Transverse colon (tissue), 4 donors: ENCODE data around the gene SRM. TPM values are rescaled to one million over a fixed set of nuclear protein-coding genes. Genes with fewer than 3 reads are reported as not detected.

Source experiments
- DNase-seq: peaks from one replicate; pipeline ENCODE4 v3.0.0-alpha.2; 2019
- H3K27ac ChIP-seq, 4 donors: fragments of 200-600 bp; sonication (generic); 2 replicates each; pipeline ENCODE4 v1.5.1; 2016 to 2018; ENCODE audit warnings: inconsistent platforms in 4 of 4
- H3K27me3 ChIP-seq: fragments of 200-600 bp; sonication (generic); 2 replicates; pipeline ENCODE4 v1.5.1; 2017; ENCODE audit warnings: inconsistent platforms
- H3K36me3 ChIP-seq, 4 donors: fragments of 200-600 bp; sonication (generic); 2 replicates each; pipeline ENCODE4 v1.5.1; 2017 to 2019; ENCODE audit warnings: inconsistent platforms in 4 of 4
- H3K4me1 ChIP-seq, 4 donors: fragments of 200-600 bp; sonication (generic); 2 replicates each; pipeline ENCODE4 v1.5.1; 2017 to 2020; ENCODE audit warnings: inconsistent platforms in 4 of 4
- H3K4me3 ChIP-seq, 4 donors: fragments of 200-600 bp; sonication (generic); 1 replicate in 1 of 4; 2 replicates in 3 of 4; pipeline versions ENCODE4 v1.5.1 to v1.6.1; 2017 to 2019; ENCODE audit warnings: inconsistent platforms in 4 of 4
- H3K9me3 ChIP-seq, 2 donors: fragments of 200-600 bp; sonication (generic); 2 replicates each; pipeline ENCODE4 v1.5.1; 2017 to 2019; ENCODE audit warnings: inconsistent platforms in 2 of 2
- CTCF ChIP-seq, 5 experiments: fragments of 200-600 bp in 3 of 5; fragments of 450-650 bp in 2 of 5; sonication (generic) in 3 of 5; IDR thresholded peaks; 1 replicate in 2 of 5; 2 replicates in 3 of 5; pipeline ENCODE4 v1.5.1; 2016 to 2017; ENCODE audit warnings: antibody characterized with exemption in 5 of 5, inconsistent platforms in 3 of 5, mild to moderate bottlenecking in 2 of 5, moderate library complexity in 1 of 5
- EP300 ChIP-seq: sonication (generic); formaldehyde crosslinking; IDR thresholded peaks from one replicate; pipeline ENCODE4 v1.6.1; 2017; ENCODE audit warnings: antibody characterized with exemption, low read depth
- POLR2A ChIP-seq: fragments of 450-650 bp; IDR thresholded peaks from one replicate; pipeline ENCODE4 v1.6.1; 2016; ENCODE audit warnings: antibody characterized with exemption, mild to moderate bottlenecking, moderate library complexity
- POLR2AphosphoS5 ChIP-seq, 3 donors: sonication (generic); formaldehyde crosslinking; IDR thresholded peaks; one replicate each; pipeline ENCODE4 v1.6.1; 2016; ENCODE audit warnings: antibody characterized with exemption in 3 of 3
- WGBS, 2 donors: methylation state at CpG; one replicate each; pipeline ENCODE4 v1.1.5; 2018; ENCODE audit warnings: low coverage in 1 of 2; 5-methylcytosine and 5-hydroxymethylcytosine counted together
- in situ Hi-C, 4 donors: fragments of 200-750 bp; cut with MboI; loops; one replicate each; pipeline versions ENCODE4 v1.15.0 to v1.15.1; 2017; ENCODE audit warnings: low sequenced_read_pairs in 3 of 4, low pct_ligation_motif_present in 1 of 4, low pct_unique_long_range_greater_than_20kb in 1 of 4
- intact Hi-C: fragments of 100-400 bp; cut with DNase I; formaldehyde crosslinking; loops from one replicate; pipeline ENCODE4 v1.15.1; 2023; ENCODE audit warnings: low total_unique reads
- total RNA-seq, 4 donors: library from RNA; depleted of rRNA; stranded (reverse); fragments of >200 nt; gene quantifications; one replicate each; pipeline ENCODE4 v1.1.0, GENCODE V29; 2016

The SRM gene
- total RNA-seq, 4 donors from 2014 or later = 13.0 to 25.1 (median 20.3) TPM

GRCh38 chr1:11072216-11072917, 12.5 kb upstream of the SRM start:
- no peaks in the 10 kb centered on the region for H3K9me3 ChIP-seq
- WGBS, 2 donors = 57% methylated on average over 8 to 12 of the region's 13 CpGs
- H3K4me3 ChIP-seq = no peak overlapping the region
- TF ChIP-seq EP300 = no peak
- no peak for TF ChIP-seq POLR2A
- no peak for TF ChIP-seq POLR2AphosphoS5 (IDR thresholded peaks at IDR 0.05)
- TF ChIP-seq CTCF (IDR thresholded peaks at IDR 0.05) = no peak
- intact Hi-C loops (no loop called here), in situ Hi-C loops (no loop called here)
- no peaks in the 10 kb centered on the region for H3K27me3 ChIP-seq
- no peaks in the 10 kb centered on the region for H3K4me1 ChIP-seq
- H3K36me3 ChIP-seq = peaks cover 0 to 68% (median 34%) of the 10 kb centered on the region in 4 donors
- H3K27ac ChIP-seq = no peak overlapping the region
- no peak for DNase-seq

DNA sequence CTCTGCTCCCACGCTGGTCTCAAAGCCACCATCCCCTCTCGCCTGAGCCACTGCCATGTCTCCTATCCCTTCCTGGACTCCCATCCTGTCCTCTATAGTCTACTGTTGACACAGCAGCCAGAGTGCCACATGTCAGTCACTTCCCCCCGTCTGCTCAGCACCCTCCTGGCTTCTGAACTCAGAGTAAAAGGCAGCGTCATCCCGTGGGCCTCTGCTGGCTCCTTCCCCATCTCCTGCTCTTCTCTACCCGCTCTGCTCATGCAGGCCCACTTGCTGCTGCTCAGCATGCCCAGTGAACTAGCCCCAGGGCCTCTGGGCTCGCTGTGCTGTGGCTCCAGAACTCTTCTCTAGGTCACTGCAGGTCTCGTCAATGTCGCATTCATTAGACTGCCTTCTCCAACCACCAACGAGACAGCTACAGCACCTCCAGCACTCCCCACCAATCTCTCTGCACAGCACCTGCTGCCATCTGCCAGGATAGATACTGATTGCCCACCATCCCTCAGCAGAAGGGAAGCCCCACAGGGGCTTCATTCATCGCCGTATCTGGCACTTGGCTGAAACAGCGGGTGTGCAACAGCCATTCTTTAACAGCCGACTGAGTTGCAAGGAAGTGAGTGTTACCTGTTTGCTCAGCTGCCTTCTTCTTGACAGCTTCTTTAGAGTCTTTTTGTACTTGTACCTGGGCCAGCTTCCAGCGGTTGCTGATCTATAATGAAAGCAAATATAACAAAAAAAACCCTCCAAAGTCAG, 11.8 kb upstream of the SRM start:
- Histone ChIP-seq H3K36me3 (peaks cover 0 to 70% (median 32%) of the 10 kb centered on the region in 4 donors), H3K4me1 (no peaks in the 10 kb centered on the region), H3K27ac (no peak overlapping the region), H3K4me3 (no peak overlapping the region), H3K27me3 (no peaks in the 10 kb centered on the region), H3K9me3 (no peaks in the 10 kb centered on the region)
- 57 to 60% methylated on average over 1 to 15 of the region's 15 CpGs for WGBS, 2 donors
- TF ChIP-seq POLR2A (no peak), POLR2AphosphoS5 (IDR thresholded peaks at IDR 0.05) (no peak), CTCF (IDR thresholded peaks at IDR 0.05) (no peak), EP300 (no peak)
- intact Hi-C loops = no loop called here
- in situ Hi-C loops = no loop called here
- no peak for DNase-seq

- H3K4me1 ChIP-seq = no peaks in the 10 kb centered on the region
- H3K27me3 ChIP-seq = no peaks in the 10 kb centered on the region
- in situ Hi-C loops = no loop called here
- no peak overlapping the region for H3K4me3 ChIP-seq
- peaks cover 0 to 70% (median 31%) of the 10 kb centered on the region in 4 donors for H3K36me3 ChIP-seq
- H3K27ac ChIP-seq = no peak overlapping the region
- 67 to 89% methylated on average over 2 to 11 of the region's 11 CpGs for WGBS, 2 donors
- no peak for DNase-seq
- no peaks in the 10 kb centered on the region for H3K9me3 ChIP-seq
- intact Hi-C loops = no loop called here
- TF ChIP-seq EP300 = no peak
Observed at GRCh38 chr1:11070876-11071275, 11.1 kb upstream of the SRM start.

- no peaks in the 10 kb centered on the region for H3K4me1 ChIP-seq
- no peak for DNase-seq
- H3K4me3 ChIP-seq = no peak overlapping the region
- in situ Hi-C loops = no loop called here
- 20 to 89% methylated on average over 1 to 17 of the region's 17 CpGs for WGBS, 2 donors
- no peaks in the 10 kb centered on the region for H3K9me3 ChIP-seq
- no peak overlapping the region for H3K27ac ChIP-seq
- TF ChIP-seq EP300 (no peak), CTCF (IDR thresholded peaks at IDR 0.05) (no peak), POLR2AphosphoS5 (IDR thresholded peaks at IDR 0.05) (no peak), POLR2A (no peak)
- intact Hi-C loops = no loop called here
- no peaks in the 10 kb centered on the region for H3K27me3 ChIP-seq
- H3K36me3 ChIP-seq = peaks cover 0 to 61% (median 27%) of the 10 kb centered on the region in 4 donors
Observed at GRCh38 chr1:11068600-11069473, 9.0 kb upstream of the SRM start.
